GM12878 (cell line): Measurements from ENCODE around the gene RARRES1. TPM values are rescaled to one million over a fixed set of nuclear protein-coding genes. Genes with fewer than 3 reads are reported as not detected.

Source experiments
- ASH2L ChIP-seq: fragments of 300-600, 200-600 bp; sonication (generic); IDR thresholded peaks from 2 replicates; pipeline ENCODE4 v1.6.1; 2017; ENCODE audit warnings: low read depth, mild to moderate bottlenecking, borderline replicate concordance
- BACH1 ChIP-seq: fragments of 450-650 bp; IDR thresholded peaks from 2 replicates; pipeline ENCODE4 v1.6.1; 2017; ENCODE audit warnings: mild to moderate bottlenecking, borderline replicate concordance
- CREB1 ChIP-seq: IDR thresholded peaks from 2 replicates; pipeline ENCODE4 v1.6.1; 2012; ENCODE audit warnings: low read depth, mild to moderate bottlenecking, inconsistent platforms
- HDGF ChIP-seq: fragments of 450-650 bp; IDR thresholded peaks from 2 replicates; pipeline ENCODE4 v1.6.1; 2016; ENCODE audit warnings: antibody characterized with exemption
- IKZF2 ChIP-seq, 2 experiments: fragments of 450-650 bp; IDR thresholded peaks; 2 replicates each; pipeline ENCODE4 v1.6.1; 2017; ENCODE audit warnings: mild to moderate bottlenecking in 2 of 2, moderate library complexity in 2 of 2
- JUNB ChIP-seq: IDR thresholded peaks from 2 replicates; pipeline ENCODE4 v1.6.1; 2016; ENCODE audit warnings: antibody characterized with exemption, mild to moderate bottlenecking
- MEF2A ChIP-seq: IDR thresholded peaks from 2 replicates; pipeline ENCODE4 v1.6.1; 2011; ENCODE audit warnings: low read depth, mild to moderate bottlenecking, low read length, moderate library complexity; ENCODE audit not compliant: insufficient read depth
- MTA2 ChIP-seq: fragments of 450-650 bp; IDR thresholded peaks from 2 replicates; pipeline ENCODE4 v1.6.1; 2016; ENCODE audit warnings: low read depth, mild to moderate bottlenecking, moderate library complexity
- NFXL1 ChIP-seq: fragments of 450-650 bp; IDR thresholded peaks from 2 replicates; pipeline ENCODE4 v1.6.1; 2017; ENCODE audit warnings: antibody characterized with exemption, mild to moderate bottlenecking, borderline replicate concordance
- POLR2AphosphoS2 ChIP-seq: IDR thresholded peaks from 2 replicates; pipeline ENCODE4 v1.6.1; 2011; ENCODE audit warnings: low read depth, mild to moderate bottlenecking, low read length, improper control_type of control experiment, moderate library complexity
- SMAD5 ChIP-seq: IDR thresholded peaks from 2 replicates; pipeline ENCODE4 v1.6.1; 2016; ENCODE audit warnings: antibody characterized with exemption, low read depth
- SMARCA5 ChIP-seq: fragments of 450-650 bp; IDR thresholded peaks from 2 replicates; pipeline ENCODE4 v1.6.1; 2017; ENCODE audit warnings: mild to moderate bottlenecking
- polyA plus RNA-seq, 11 experiments: library from polyadenylated mRNA; depleted of rRNA in 4 of 11; unstranded in 6 of 11; stranded (reverse) in 5 of 11; fragments of >200 nt; fragmentation: Nextera tagmentation in 4 of 11; fragmentation: Illumina TruSeq in 1 of 11; extraction: Ambion mirVana in 4 of 11; extraction: Trizol in 1 of 11; gene quantifications; 1 replicate in 1 of 11; 2 replicates in 10 of 11; pipeline versions ENCODE4 v1.2.1 to v1.2.3, GENCODE V29; 2011 to 2016; ENCODE audit warnings: inconsistent platforms in 2 of 11, missing spikeins in 2 of 11, low read depth in 1 of 11
- total RNA-seq, 4 experiments: library from RNA; depleted of rRNA in 3 of 4; stranded (reverse); fragments of >200 nt in 3 of 4; fragmentation: Illumina TruSeq in 1 of 4; extraction: Trizol in 1 of 4; gene quantifications; 2 replicates each; pipeline versions ENCODE4 v1.2.1 to v1.2.3, GENCODE V29; 2013 to 2021
- TF ChIP-seq, protein P1 (sequence below): IDR thresholded peaks from 2 replicates; pipeline ENCODE4 v1.6.1; 2011; ENCODE audit warnings: low read depth, low read length, improper control_type of control experiment, borderline replicate concordance
- TF ChIP-seq, protein P2 (sequence below): IDR thresholded peaks from 2 replicates; pipeline ENCODE4 v1.6.1; 2012; ENCODE audit warnings: low read depth, low read length, improper control_type of control experiment
- TF ChIP-seq, protein P3 (sequence below): fragments of 450-650 bp; IDR thresholded peaks from 2 replicates; pipeline ENCODE4 v1.6.1; 2017; ENCODE audit warnings: mild to moderate bottlenecking, moderate library complexity
- TF ChIP-seq, protein P4 (sequence below): IDR thresholded peaks from 2 replicates; pipeline ENCODE4 v1.6.1; 2012; ENCODE audit warnings: mild to moderate bottlenecking, low read depth, low read length
- TF ChIP-seq, protein P5 (sequence below): fragments of 450-650 bp; IDR thresholded peaks from 2 replicates; pipeline ENCODE4 v1.6.1; 2018; ENCODE audit warnings: borderline replicate concordance, mild to moderate bottlenecking; ENCODE audit not compliant: partially characterized antibody

The RARRES1 gene
- total and polyA plus RNA-seq, 10 of the 15 experiments (the other 5 are each of a cell fraction or from before 2014, with no cell fraction given): 0.02 to 0.83 (median 0.63) TPM; not detected in 7

DNA sequence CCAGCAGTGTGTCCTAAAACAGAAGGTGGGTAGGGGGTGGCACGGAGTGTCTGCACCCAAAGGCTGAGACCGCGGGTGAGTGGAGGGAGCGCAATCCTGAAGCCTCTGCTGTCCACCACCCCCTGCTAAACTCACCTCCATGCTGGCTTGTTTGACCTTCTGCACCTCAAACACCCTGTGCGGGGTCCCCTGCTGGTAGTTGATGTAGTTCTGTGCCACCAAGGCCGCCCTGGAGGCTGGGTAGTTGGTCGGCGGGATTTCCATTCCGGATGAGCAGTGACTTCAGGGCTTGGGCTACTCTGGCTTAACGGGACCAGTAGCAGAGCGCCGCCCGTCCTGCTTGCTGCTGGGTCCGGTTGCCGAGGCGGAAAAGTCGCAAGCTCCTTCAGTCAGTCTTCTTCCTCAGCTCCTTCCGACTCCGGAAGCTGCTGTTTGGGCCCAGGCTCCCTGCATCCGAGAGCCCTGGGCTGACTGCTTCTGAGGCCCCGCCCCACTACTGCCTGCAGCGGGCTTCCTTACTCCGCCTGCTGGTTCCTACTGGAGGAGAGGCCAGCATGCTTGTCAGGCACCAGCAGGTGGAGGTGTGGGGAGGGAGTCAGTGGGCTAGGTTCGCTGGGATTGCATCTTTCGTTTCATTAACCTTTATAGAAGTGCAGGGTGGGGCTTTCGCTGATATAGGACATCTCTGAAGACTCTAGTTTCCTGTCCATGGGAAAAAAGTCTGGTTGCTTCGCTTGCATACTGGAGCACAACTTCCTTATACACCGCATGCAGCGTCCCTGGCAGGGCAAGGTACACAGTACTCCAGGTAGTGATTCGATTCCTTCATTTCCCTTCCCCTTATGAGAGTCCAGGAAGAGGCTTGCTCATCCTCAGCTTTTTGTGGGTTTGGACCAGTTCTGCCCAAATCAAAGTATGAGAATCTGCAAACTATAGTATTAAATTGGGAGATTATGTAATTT lies 59.8 kb downstream of the RARRES1 start, which contains the start of gene LXN (continued):
- TF ChIP-seq BACH1: 0 out of 2 replicates have a peak, but pooled peaks have one; percentile 8
- TF ChIP-seq SMARCA5: no peak
- TF ChIP-seq, protein P1, sequence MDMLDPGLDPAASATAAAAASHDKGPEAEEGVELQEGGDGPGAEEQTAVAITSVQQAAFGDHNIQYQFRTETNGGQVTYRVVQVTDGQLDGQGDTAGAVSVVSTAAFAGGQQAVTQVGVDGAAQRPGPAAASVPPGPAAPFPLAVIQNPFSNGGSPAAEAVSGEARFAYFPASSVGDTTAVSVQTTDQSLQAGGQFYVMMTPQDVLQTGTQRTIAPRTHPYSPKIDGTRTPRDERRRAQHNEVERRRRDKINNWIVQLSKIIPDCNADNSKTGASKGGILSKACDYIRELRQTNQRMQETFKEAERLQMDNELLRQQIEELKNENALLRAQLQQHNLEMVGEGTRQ: no peak
- no peak; the same call in 1 of the 2 replicates for TF ChIP-seq JUNB
- peak in 1 of 2 experiments; percentile 62 for TF ChIP-seq IKZF2 (IDR thresholded peaks at IDR 0.05)
- TF ChIP-seq, protein P2, sequence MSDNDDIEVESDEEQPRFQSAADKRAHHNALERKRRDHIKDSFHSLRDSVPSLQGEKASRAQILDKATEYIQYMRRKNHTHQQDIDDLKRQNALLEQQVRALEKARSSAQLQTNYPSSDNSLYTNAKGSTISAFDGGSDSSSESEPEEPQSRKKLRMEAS: no peak
- TF ChIP-seq MEF2A: 0 out of 2 replicates have a peak, but pooled peaks have one; percentile 16
- TF ChIP-seq CREB1: no peak
- 0 out of 2 replicates have a peak, but pooled peaks have one; percentile 34 for TF ChIP-seq MTA2
- peak; percentile 31; the same call in 1 of the 2 replicates for TF ChIP-seq HDGF
- TF ChIP-seq SMAD5: 0 out of 2 replicates have a peak, but pooled peaks have one; percentile 61
- no peak for TF ChIP-seq ASH2L
- TF ChIP-seq POLR2AphosphoS2: peak; percentile 88; the same call in 1 of the 2 replicates
- TF ChIP-seq NFXL1: no peak
- TF ChIP-seq, protein P3, sequence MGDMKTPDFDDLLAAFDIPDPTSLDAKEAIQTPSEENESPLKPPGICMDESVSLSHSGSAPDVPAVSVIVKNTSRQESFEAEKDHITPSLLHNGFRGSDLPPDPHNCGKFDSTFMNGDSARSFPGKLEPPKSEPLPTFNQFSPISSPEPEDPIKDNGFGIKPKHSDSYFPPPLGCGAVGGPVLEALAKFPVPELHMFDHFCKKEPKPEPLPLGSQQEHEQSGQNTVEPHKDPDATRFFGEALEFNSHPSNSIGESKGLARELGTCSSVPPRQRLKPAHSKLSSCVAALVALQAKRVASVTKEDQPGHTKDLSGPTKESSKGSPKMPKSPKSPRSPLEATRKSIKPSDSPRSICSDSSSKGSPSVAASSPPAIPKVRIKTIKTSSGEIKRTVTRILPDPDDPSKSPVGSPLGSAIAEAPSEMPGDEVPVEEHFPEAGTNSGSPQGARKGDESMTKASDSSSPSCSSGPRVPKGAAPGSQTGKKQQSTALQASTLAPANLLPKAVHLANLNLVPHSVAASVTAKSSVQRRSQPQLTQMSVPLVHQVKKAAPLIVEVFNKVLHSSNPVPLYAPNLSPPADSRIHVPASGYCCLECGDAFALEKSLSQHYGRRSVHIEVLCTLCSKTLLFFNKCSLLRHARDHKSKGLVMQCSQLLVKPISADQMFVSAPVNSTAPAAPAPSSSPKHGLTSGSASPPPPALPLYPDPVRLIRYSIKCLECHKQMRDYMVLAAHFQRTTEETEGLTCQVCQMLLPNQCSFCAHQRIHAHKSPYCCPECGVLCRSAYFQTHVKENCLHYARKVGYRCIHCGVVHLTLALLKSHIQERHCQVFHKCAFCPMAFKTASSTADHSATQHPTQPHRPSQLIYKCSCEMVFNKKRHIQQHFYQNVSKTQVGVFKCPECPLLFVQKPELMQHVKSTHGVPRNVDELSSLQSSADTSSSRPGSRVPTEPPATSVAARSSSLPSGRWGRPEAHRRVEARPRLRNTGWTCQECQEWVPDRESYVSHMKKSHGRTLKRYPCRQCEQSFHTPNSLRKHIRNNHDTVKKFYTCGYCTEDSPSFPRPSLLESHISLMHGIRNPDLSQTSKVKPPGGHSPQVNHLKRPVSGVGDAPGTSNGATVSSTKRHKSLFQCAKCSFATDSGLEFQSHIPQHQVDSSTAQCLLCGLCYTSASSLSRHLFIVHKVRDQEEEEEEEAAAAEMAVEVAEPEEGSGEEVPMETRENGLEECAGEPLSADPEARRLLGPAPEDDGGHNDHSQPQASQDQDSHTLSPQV: no peak
- TF ChIP-seq, protein P4, sequence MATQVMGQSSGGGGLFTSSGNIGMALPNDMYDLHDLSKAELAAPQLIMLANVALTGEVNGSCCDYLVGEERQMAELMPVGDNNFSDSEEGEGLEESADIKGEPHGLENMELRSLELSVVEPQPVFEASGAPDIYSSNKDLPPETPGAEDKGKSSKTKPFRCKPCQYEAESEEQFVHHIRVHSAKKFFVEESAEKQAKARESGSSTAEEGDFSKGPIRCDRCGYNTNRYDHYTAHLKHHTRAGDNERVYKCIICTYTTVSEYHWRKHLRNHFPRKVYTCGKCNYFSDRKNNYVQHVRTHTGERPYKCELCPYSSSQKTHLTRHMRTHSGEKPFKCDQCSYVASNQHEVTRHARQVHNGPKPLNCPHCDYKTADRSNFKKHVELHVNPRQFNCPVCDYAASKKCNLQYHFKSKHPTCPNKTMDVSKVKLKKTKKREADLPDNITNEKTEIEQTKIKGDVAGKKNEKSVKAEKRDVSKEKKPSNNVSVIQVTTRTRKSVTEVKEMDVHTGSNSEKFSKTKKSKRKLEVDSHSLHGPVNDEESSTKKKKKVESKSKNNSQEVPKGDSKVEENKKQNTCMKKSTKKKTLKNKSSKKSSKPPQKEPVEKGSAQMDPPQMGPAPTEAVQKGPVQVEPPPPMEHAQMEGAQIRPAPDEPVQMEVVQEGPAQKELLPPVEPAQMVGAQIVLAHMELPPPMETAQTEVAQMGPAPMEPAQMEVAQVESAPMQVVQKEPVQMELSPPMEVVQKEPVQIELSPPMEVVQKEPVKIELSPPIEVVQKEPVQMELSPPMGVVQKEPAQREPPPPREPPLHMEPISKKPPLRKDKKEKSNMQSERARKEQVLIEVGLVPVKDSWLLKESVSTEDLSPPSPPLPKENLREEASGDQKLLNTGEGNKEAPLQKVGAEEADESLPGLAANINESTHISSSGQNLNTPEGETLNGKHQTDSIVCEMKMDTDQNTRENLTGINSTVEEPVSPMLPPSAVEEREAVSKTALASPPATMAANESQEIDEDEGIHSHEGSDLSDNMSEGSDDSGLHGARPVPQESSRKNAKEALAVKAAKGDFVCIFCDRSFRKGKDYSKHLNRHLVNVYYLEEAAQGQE: no peak
- TF ChIP-seq, protein P5, sequence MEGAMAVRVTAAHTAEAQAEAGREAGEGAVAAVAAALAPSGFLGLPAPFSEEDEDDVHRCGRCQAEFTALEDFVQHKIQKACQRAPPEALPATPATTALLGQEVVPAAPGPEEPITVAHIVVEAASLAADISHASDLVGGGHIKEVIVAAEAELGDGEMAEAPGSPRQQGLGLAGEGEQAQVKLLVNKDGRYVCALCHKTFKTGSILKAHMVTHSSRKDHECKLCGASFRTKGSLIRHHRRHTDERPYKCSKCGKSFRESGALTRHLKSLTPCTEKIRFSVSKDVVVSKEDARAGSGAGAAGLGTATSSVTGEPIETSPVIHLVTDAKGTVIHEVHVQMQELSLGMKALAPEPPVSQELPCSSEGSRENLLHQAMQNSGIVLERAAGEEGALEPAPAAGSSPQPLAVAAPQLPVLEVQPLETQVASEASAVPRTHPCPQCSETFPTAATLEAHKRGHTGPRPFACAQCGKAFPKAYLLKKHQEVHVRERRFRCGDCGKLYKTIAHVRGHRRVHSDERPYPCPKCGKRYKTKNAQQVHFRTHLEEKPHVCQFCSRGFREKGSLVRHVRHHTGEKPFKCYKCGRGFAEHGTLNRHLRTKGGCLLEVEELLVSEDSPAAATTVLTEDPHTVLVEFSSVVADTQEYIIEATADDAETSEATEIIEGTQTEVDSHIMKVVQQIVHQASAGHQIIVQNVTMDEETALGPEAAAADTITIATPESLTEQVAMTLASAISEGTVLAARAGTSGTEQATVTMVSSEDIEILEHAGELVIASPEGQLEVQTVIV: peak; percentile 33
